PC-3 (cell line): ENCODE data around the gene STX8. TPM values are rescaled to one million over a fixed set of nuclear protein-coding genes. Genes with fewer than 3 reads are reported as not detected.

ENCODE experiments used
- ATAC-seq: fragments of 200-7000 bp; cut with Tn5 transposase; 2 replicates; pipeline ENCODE4 v1.9.1; 2020; ENCODE audit warnings: mild to moderate bottlenecking, moderate library complexity
- BruUV-seq: library from RNA; stranded (reverse); fragments of 400-500 nt; replicated peaks from 2 replicates; lab custom pipeline; 2021; lab: Mats Ljungman, UMichigan
- CTCF ChIA-PET: fragments of 300-600 bp; sonication (Branson Sonifier 250); formaldehyde crosslinking; loops from one replicate; lab custom pipeline; 2022; ENCODE audit warnings: antibody characterized with exemption; lab: Charles Lee
- POLR2A ChIA-PET: fragments of 300-600 bp; sonication (Branson Sonifier 250); formaldehyde crosslinking; loops from one replicate; lab custom pipeline; 2022; ENCODE audit warnings: antibody characterized with exemption; ENCODE audit not compliant: unreplicated experiment; lab: Charles Lee
- DNase-seq: peaks from one replicate; pipeline ENCODE4 v3.0.0-alpha.2; 2015
- H2AFZ ChIP-seq: fragments of 300-600 bp; sonication (generic); 2 replicates; pipeline ENCODE4 v1.6.0; 2016; ENCODE audit warnings: antibody characterized with exemption, low read length
- H3F3A ChIP-seq: fragments of 300-600 bp; sonication (generic); one replicate; pipeline ENCODE4 v1.6.0; 2017; ENCODE audit warnings: antibody characterized with exemption, low read length, control low read depth, mild to moderate bottlenecking; ENCODE audit not compliant: unreplicated experiment
- H3K27ac ChIP-seq: fragments of 300-600 bp; sonication (generic); 2 replicates; pipeline ENCODE4 v1.5.1; 2016; ENCODE audit warnings: mild to moderate bottlenecking, low read length
- H3K27me3 ChIP-seq: fragments of 300-600 bp; sonication (generic); 2 replicates; pipeline ENCODE4 v1.6.1; 2016; ENCODE audit warnings: low read length, mixed read lengths
- H3K36me3 ChIP-seq: fragments of 300-600 bp; sonication (generic); 2 replicates; pipeline ENCODE4 v1.6.1; 2016; ENCODE audit warnings: low read depth, mixed run types, low read length, mixed read lengths
- H3K4me1 ChIP-seq: fragments of 300-600 bp; sonication (generic); 2 replicates; pipeline ENCODE4 v1.5.1; 2016; ENCODE audit warnings: low read length; ENCODE audit not compliant: insufficient read depth
- H3K4me2 ChIP-seq: fragments of 300-600 bp; sonication (generic); 2 replicates; pipeline ENCODE4 v1.6.0; 2016; ENCODE audit warnings: low read length
- H3K4me3 ChIP-seq: fragments of 300-600 bp; sonication (generic); 2 replicates; pipeline ENCODE4 v1.5.1; 2016; ENCODE audit warnings: mild to moderate bottlenecking, low read length, mixed read lengths
- H3K79me2 ChIP-seq: fragments of 300-600 bp; sonication (generic); 2 replicates; pipeline ENCODE4 v1.6.1; 2017; ENCODE audit warnings: low read length, mixed read lengths
- H3K9ac ChIP-seq: fragments of 300-600 bp; sonication (generic); 2 replicates; pipeline ENCODE4 v1.6.0; 2016; ENCODE audit warnings: mild to moderate bottlenecking, low read length
- H3K9me2 ChIP-seq: fragments of 300-600 bp; sonication (generic); replicated peaks from 2 replicates; pipeline ENCODE4 v1.6.1; 2016; ENCODE audit warnings: mixed run types, low read length, mixed read lengths
- H3K9me3 ChIP-seq: fragments of 300-600 bp; sonication (generic); 2 replicates; pipeline ENCODE4 v1.6.1; 2016; ENCODE audit warnings: low read length, mixed read lengths
- H4K20me1 ChIP-seq: fragments of 300-600 bp; sonication (generic); 2 replicates; pipeline ENCODE4 v1.6.1; 2016; ENCODE audit warnings: low read length, mixed read lengths
- EZH2 ChIP-seq: fragments of 300-600 bp; sonication (generic); IDR thresholded peaks from one replicate; pipeline ENCODE4 v1.6.1; 2017; ENCODE audit warnings: antibody characterized with exemption, mild to moderate bottlenecking, low read length; ENCODE audit not compliant: unreplicated experiment
- EZH2phosphoT487 ChIP-seq: fragments of 300-600 bp; sonication (generic); IDR thresholded peaks from 2 replicates; pipeline ENCODE4 v1.6.1; 2018; ENCODE audit warnings: mild to moderate bottlenecking, antibody characterized with exemption, low read length, borderline replicate concordance
- intact Hi-C: fragments of 100-400 bp; cut with micrococcal nuclease; formaldehyde crosslinking; loops from 2 replicates; pipeline ENCODE4 v1.9.0; 2023
- total RNA-seq: library from RNA; depleted of rRNA; stranded (reverse); fragments of >200 nt; gene quantifications from 2 replicates; pipeline ENCODE4 v1.2.3, GENCODE V29; 2014
- TF ChIP-seq, protein P1 (sequence below): fragments of 300-600 bp; sonication (generic); conservative IDR thresholded peaks from 2 replicates; pipeline ENCODE4 v1.5.1; 2017; ENCODE audit warnings: antibody characterized with exemption, low read depth, mild to moderate bottlenecking, low read length

Gene STX8
- total RNA-seq, 1 experiment from 2014 or later = 57.4 TPM

- Histone ChIP-seq H3K4me3 (no peak overlapping the region), H3K27me3 (no peaks in the 10 kb centered on the region), H3K79me2 (no peaks in the 10 kb centered on the region), H3K4me2 (no peak overlapping the region), H3K36me3 (no peaks in the 10 kb centered on the region), H3K9me3 (no peaks in the 10 kb centered on the region), H3F3A (no peaks in the 10 kb centered on the region), H3K9ac (no peak overlapping the region), H3K27ac (no peak overlapping the region), H4K20me1 (no peaks in the 10 kb centered on the region), H2AFZ (no peak overlapping the region), H3K4me1 (no peaks in the 10 kb centered on the region), H3K9me2 (no peaks in the 10 kb centered on the region)
- no TSS peak for BruUV-seq
- ChIA-PET POLR2A (interaction anchor here (0.5 kb wide), 1 partner anchor 147 kb away, joined by 3 read pairs; no protein-coding TSS in a partner anchor), CTCF (no interaction called here)
- intact Hi-C loops = no loop called here
- DNase-seq (no peak), ATAC-seq (no peak)
- TF ChIP-seq, protein P1, sequence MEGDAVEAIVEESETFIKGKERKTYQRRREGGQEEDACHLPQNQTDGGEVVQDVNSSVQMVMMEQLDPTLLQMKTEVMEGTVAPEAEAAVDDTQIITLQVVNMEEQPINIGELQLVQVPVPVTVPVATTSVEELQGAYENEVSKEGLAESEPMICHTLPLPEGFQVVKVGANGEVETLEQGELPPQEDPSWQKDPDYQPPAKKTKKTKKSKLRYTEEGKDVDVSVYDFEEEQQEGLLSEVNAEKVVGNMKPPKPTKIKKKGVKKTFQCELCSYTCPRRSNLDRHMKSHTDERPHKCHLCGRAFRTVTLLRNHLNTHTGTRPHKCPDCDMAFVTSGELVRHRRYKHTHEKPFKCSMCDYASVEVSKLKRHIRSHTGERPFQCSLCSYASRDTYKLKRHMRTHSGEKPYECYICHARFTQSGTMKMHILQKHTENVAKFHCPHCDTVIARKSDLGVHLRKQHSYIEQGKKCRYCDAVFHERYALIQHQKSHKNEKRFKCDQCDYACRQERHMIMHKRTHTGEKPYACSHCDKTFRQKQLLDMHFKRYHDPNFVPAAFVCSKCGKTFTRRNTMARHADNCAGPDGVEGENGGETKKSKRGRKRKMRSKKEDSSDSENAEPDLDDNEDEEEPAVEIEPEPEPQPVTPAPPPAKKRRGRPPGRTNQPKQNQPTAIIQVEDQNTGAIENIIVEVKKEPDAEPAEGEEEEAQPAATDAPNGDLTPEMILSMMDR = no peak
- TF ChIP-seq EZH2 = no peak
- no peak for TF ChIP-seq EZH2phosphoT487
These were observed 352.1 kb downstream of the STX8 start for GRCh38 chr17:9223531-9223930.

- H3K4me2 ChIP-seq = no peak overlapping the region
- no peak overlapping the region for H3K27ac ChIP-seq
- H3K79me2 ChIP-seq = no peaks in the 10 kb centered on the region
- H3K9me3 ChIP-seq = no peaks in the 10 kb centered on the region
- ChIA-PET CTCF (no interaction called here), POLR2A (no interaction called here)
- no peaks in the 10 kb centered on the region for H3K4me1 ChIP-seq
- H3F3A ChIP-seq = no peaks in the 10 kb centered on the region
- no peaks in the 10 kb centered on the region for H3K36me3 ChIP-seq
- H3K9ac ChIP-seq = no peak overlapping the region
- no peaks in the 10 kb centered on the region for H4K20me1 ChIP-seq
- H3K4me3 ChIP-seq = no peak overlapping the region
- no peak overlapping the region for H2AFZ ChIP-seq
- DNase-seq (no peak), ATAC-seq (no peak)
- H3K9me2 ChIP-seq = no peaks in the 10 kb centered on the region
- TF ChIP-seq EZH2 (no peak), EZH2phosphoT487 (no peak)
- TF ChIP-seq, protein P1 = no peak
- H3K27me3 ChIP-seq = no peaks in the 10 kb centered on the region
- intact Hi-C loops = no loop called here
- BruUV-seq = no TSS peak
These were observed 353.8 kb downstream of the STX8 start for GRCh38 chr17:9221922-9222180.

- Histone ChIP-seq H3K4me3 (no peak overlapping the region), H3F3A (no peaks in the 10 kb centered on the region), H3K4me1 (no peaks in the 10 kb centered on the region), H3K9ac (no peak overlapping the region), H3K27me3 (no peaks in the 10 kb centered on the region), H3K9me3 (no peaks in the 10 kb centered on the region), H2AFZ (no peak overlapping the region), H3K79me2 (no peaks in the 10 kb centered on the region), H3K36me3 (no peaks in the 10 kb centered on the region), H3K9me2 (no peaks in the 10 kb centered on the region), H3K27ac (no peak overlapping the region), H3K4me2 (no peak overlapping the region), H4K20me1 (no peaks in the 10 kb centered on the region)
- no peak for ATAC-seq
- no peak for DNase-seq
- CTCF ChIA-PET = no interaction called here
- TF ChIP-seq EZH2phosphoT487 (no peak), EZH2 (no peak)
- TF ChIP-seq, protein P1 = no peak
- POLR2A ChIA-PET = no interaction called here
- no TSS peak for BruUV-seq
- intact Hi-C loops = no loop called here
These were observed 354.3 kb downstream of the STX8 start for GRCh38 chr17:9221147-9221921.
